Esophagus muscularis mucosa (tissue), 4 donors: Measurements from ENCODE around the gene RUSF1.

Experiments used
- CTCF ChIP-seq, 3 experiments: fragments of 200-600 bp in 2 of 3; fragments of 450-650 bp in 1 of 3; sonication (generic) in 2 of 3; IDR thresholded peaks; one replicate each; pipeline ENCODE4 v1.5.1; 2017 to 2019; ENCODE audit warnings: antibody characterized with exemption in 3 of 3, mild to moderate bottlenecking in 2 of 3, moderate library complexity in 1 of 3
- EP300 ChIP-seq: sonication (generic); formaldehyde crosslinking; IDR thresholded peaks from one replicate; pipeline ENCODE4 v1.6.1; 2017; ENCODE audit warnings: antibody characterized with exemption
- POLR2AphosphoS5 ChIP-seq, 2 donors: sonication (generic); formaldehyde crosslinking; IDR thresholded peaks; one replicate each; pipeline ENCODE4 v1.6.1; 2017; ENCODE audit warnings: antibody characterized with exemption in 2 of 2

GRCh38 chr16:31451201-31451600, 57.0 kb downstream of the RUSF1 start:
- no peak for TF ChIP-seq CTCF (IDR thresholded peaks at IDR 0.05)
- TF ChIP-seq EP300 = no peak
- no peak for TF ChIP-seq POLR2AphosphoS5 (IDR thresholded peaks at IDR 0.05)
